22Rv1 (cell line): ENCODE measurements around the gene KCNQ5.

Experiments used
- H3K27ac ChIP-seq: fragments of 450-650 bp; 2 replicates; pipeline ENCODE4 v1.5.1; 2017
- ZFX ChIP-seq: fragments of 450-650 bp; IDR thresholded peaks from 2 replicates; pipeline ENCODE4 v1.6.1; 2017; ENCODE audit warnings: antibody characterized with exemption, borderline replicate concordance
- TF ChIP-seq, protein P1 (sequence below): fragments of 450-650 bp; IDR thresholded peaks from 2 replicates; pipeline ENCODE4 v1.5.1; 2017; ENCODE audit warnings: mild to moderate bottlenecking

KCNQ5 gene

DNA sequence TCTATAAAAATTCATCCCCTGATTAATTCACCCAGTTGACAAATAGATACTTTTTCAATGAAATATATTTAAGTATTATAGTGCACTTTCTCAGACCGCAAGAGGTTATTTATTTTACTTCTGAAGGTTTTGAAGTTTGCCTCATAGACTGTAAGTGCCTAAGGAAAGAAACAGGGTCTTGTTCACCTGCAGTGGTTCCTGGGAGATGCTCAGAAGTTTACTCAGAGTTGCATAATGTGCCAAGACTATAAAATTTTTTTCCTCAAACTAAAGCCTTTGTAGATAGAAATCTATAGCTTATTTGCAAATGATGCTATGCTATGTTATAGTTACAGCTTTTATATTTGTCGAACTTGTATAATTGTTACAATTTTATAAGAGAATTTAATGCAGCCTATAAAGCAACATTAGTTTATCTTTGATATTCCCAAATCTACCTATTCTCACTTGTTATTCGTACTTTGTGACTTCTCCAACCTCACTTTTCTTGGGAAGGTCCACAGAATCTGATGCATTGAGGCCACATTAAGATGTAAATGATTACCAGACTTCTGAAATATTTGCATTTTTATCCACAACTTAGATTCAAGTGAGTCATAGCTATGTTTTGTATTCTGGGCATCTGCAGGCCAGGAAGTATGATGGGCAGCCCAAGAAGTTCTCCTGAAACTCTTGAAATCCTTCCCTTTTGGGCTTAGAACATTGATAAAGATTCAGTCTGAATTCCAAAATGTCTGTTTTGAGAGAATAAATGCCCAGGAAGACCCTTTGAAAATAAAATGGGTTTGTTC, 35.7 kb downstream of the KCNQ5 start:
- H3K27ac ChIP-seq, result no peak overlapping the region
- no peak for TF ChIP-seq ZFX
- TF ChIP-seq, protein P1, sequence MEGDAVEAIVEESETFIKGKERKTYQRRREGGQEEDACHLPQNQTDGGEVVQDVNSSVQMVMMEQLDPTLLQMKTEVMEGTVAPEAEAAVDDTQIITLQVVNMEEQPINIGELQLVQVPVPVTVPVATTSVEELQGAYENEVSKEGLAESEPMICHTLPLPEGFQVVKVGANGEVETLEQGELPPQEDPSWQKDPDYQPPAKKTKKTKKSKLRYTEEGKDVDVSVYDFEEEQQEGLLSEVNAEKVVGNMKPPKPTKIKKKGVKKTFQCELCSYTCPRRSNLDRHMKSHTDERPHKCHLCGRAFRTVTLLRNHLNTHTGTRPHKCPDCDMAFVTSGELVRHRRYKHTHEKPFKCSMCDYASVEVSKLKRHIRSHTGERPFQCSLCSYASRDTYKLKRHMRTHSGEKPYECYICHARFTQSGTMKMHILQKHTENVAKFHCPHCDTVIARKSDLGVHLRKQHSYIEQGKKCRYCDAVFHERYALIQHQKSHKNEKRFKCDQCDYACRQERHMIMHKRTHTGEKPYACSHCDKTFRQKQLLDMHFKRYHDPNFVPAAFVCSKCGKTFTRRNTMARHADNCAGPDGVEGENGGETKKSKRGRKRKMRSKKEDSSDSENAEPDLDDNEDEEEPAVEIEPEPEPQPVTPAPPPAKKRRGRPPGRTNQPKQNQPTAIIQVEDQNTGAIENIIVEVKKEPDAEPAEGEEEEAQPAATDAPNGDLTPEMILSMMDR, result no peak

DNA sequence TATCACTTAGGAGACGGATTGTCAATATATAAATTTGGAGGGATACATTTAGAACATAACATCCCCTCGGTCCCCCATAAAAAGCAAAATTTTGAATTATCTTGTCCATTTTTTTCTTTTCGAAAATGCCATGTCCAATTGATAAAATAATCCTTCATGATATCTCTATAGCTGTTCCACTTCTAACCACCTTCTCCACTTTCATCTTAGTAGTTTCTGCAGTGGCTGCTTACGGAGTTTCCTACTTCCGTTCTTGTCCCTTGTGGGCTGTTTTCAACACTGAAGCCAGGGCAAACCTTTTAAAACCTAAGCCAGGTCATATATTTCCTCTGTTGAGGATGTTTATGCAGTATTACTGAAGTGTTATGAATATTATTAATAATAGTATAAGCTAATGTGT, 37.9 kb downstream of the KCNQ5 start:
- H3K27ac ChIP-seq, result no peak overlapping the region
- TF ChIP-seq, protein P1, result no peak
- TF ChIP-seq ZFX, result no peak

DNA sequence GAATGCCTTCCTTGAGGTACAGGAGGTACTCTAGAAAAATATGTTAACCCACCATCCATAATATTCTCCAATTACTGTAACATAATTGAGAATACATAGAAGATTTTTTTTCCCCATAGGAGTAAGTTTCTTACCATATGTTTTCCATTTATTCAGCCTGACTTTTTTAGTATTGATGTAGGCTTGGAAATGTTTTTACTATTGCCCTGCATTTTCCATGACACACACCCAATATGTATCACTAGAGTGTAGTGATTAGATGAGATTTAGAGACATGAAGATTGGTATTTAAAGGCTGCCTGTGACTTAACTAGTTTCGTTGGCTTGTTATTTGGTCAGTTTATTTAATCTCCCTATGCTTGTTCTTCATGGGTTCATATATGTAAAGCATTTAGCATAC, 39.5 kb downstream of the KCNQ5 start:
- H3K27ac ChIP-seq, result no peak overlapping the region
- TF ChIP-seq, protein P1, result no peak
- no peak for TF ChIP-seq ZFX

DNA sequence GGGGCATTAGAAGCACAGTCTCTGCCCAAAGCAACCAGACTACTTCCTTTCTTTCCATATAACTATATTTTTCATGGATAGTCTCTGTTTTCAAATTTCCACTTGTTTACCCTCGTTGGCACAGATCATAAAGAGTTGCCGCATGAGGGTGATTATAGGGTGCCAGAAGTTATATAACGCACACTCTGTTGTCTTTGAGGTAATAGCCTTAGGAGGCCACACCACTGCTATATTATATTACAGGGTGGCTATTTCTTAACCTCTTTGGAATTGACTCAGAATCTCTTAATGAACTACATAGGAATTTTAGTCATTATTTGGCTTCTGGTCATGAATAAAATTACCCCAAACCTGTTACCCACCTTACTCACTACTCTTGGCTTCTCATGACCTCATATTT, 43.7 kb downstream of the KCNQ5 start:
- no peak overlapping the region for H3K27ac ChIP-seq
- TF ChIP-seq, protein P1, result no peak
- no peak for TF ChIP-seq ZFX

DNA sequence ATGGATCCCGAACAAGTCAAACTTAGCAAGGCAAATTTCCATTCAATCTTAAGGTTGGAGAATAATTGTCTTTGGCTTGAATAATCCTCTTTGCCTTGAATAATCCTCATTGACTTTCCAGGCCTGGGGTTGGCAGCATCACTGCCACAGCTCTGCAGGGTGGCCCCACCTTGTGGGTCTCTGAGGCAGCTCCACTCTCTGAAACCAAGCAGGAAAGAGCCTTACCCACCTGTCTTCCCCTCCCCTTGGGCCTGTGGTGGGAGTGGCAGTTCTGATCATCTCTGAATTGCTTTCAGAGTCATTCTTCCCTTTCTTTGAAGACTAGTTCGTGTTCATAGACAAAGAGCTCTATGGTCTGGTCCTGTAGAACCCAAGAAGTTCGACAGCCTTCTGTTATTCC, 47.5 kb downstream of the KCNQ5 start:
- no peak for TF ChIP-seq ZFX
- no peak overlapping the region for H3K27ac ChIP-seq

DNA sequence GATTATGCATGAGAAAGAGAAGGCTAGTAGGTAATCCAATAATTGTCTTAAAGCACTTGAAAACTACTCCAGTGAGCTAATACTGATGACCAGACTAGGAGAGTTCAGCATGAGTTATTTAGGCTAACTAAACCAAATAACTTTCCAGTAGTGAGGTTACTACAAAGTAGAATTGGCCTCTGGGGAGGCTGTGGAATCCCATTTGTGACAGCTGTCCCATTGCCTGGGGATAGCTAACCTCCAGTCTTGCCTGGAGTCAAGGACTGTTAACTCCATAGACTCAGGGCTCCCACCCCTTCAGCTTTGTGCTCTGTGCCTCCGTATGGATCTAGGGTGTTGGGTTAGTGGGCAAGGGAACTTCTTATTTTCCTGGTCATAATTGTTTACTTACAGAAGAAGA, 51.0 kb downstream of the KCNQ5 start:
- no peak overlapping the region for H3K27ac ChIP-seq
- TF ChIP-seq ZFX, result no peak
- TF ChIP-seq, protein P1, result no peak

DNA sequence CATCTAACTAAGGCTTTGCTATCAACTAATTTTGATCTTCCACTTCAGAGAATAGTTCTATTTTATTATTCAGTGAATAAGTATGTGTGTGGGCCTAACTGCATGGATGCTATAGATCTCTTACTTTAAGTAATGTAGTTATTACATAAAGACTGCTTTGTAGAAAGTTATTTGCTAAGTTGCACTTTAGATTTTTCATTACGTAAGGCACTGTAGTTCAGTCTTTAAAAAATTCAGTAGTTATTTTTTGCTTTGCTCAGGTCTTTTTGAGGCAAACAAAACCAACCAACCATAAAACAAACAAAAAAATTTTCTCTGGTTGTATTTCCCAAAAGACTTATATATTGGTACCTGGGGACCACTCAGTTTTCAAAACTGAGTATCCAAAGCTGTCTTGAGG, 53.0 kb downstream of the KCNQ5 start:
- TF ChIP-seq ZFX, result no peak
- TF ChIP-seq, protein P1, result no peak
- no peak overlapping the region for H3K27ac ChIP-seq

DNA sequence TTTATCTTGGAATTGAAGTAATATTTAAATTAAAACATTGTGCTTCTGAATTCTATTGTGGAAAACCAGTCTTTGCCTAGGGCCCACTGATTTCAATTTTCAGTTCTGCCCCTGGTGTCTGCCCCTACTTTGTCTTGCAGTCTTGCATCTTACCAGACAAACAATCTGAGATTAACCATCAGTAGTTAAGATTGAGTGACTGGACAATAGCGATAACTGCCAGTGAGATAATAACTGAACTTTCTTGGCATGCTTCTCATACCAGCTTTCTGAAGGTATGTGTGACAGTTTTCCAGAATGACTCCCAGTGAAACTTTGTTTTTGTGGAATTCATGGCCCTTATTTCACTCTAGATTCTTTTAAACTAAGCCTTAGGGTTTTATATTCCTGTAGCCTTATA, 53.5 kb downstream of the KCNQ5 start:
- TF ChIP-seq, protein P1, result no peak
- no peak for TF ChIP-seq ZFX
- H3K27ac ChIP-seq, result no peak overlapping the region
